Measurements from ENCODE around the gene YAP1.

Gene YAP1

DNA sequence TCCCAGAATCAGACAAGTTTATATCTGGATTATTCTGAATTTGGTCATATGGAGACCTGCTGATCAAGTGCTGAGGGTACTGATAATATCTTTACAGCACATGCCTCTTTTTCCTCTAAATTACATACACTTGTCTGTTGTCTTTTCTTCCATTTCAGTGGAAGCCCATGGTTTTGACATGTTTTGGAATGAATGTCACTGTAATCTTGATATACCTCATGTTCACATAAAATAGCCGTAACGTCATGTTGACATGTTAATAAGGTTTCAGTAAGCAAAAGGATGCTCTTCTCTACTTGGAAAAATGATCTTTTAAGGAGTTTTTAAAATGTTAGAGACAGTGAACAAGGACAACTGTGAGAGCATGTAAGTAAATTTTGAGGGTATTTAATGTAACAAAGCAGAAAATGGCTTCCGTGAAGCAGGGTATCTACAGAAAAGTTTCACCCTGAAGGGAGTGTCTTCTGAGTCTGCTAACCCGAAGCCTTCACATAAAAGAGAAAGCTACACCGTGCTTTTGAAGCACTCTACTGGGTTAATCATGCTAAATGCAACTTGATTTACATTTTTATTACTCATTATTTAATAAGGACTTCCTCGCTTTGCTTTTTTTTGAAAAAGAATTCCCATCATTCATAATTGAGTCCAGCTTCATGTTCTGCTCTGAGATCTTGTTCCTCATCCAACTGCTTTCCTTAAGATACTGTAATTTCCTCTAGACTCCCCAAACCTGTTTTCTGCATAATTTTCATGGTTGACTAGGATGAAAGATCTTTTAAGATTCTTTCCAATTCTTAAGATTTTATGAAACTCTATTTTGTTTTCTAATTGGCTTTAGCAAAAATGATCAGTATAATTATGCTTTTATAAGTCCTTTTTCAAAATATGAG is 56.2 kb downstream of the YAP1 start:
- H3K4me3 ChIP-seq (ENCODE audit: low read depth, low read length) = no peak overlapping the region
- no peak for DNase-seq (ENCODE audit: low read depth)
- TF ChIP-seq, protein P1, sequence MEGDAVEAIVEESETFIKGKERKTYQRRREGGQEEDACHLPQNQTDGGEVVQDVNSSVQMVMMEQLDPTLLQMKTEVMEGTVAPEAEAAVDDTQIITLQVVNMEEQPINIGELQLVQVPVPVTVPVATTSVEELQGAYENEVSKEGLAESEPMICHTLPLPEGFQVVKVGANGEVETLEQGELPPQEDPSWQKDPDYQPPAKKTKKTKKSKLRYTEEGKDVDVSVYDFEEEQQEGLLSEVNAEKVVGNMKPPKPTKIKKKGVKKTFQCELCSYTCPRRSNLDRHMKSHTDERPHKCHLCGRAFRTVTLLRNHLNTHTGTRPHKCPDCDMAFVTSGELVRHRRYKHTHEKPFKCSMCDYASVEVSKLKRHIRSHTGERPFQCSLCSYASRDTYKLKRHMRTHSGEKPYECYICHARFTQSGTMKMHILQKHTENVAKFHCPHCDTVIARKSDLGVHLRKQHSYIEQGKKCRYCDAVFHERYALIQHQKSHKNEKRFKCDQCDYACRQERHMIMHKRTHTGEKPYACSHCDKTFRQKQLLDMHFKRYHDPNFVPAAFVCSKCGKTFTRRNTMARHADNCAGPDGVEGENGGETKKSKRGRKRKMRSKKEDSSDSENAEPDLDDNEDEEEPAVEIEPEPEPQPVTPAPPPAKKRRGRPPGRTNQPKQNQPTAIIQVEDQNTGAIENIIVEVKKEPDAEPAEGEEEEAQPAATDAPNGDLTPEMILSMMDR (IDR thresholded peaks at IDR 0.05; ENCODE audit: control insufficient read depth, extremely low read depth, insufficient read depth) = no peak

DNA sequence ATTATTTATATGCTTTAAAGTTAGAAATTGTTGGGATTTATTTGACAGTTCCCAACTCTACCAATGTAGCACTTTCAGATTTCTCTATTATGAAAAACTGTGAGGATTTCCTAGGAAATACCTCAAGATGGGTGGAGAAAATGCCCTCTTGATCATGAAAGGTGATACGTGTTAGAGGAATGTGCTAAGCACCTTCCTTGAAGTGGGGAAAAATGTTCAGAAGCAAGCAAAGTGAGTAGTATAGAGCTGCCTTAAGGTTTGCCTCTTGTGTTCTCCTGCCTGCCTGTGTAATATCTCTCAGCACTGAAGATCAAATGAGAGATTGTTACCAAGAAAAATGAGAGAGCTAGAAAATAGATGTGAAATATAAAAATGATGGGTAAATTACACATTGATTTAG is 58.2 kb downstream of the YAP1 start:
- no peak for DNase-seq (ENCODE audit: low read depth)
- TF ChIP-seq, protein P1 (IDR thresholded peaks at IDR 0.05; ENCODE audit: control insufficient read depth, extremely low read depth, insufficient read depth) = no peak
- H3K4me3 ChIP-seq (ENCODE audit: low read depth, low read length) = no peak overlapping the region

DNA sequence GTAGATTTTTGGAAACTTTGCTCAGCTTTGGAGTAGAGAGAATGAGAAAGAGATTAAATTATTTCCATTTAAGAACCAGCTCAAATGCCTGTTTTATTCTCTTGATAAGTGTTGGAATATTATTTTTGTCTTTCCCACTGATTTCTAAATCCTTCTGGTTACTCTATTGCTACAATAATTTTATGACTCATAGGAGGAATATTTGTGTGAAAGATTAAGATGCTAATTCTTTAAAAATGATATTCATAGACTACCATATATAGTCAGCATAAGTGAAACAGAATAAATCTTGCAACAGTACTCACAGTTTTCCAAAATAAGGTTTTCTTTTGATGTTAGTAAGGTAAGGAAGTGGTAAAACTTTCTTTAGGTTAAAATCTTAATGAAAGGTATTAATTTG is 60.9 kb downstream of the YAP1 start:
- TF ChIP-seq, protein P1 (IDR thresholded peaks at IDR 0.05; ENCODE audit: control insufficient read depth, extremely low read depth, insufficient read depth) = no peak
- DNase-seq (ENCODE audit: low read depth) = no peak
- no peak overlapping the region for H3K4me3 ChIP-seq (ENCODE audit: low read depth, low read length)

DNA sequence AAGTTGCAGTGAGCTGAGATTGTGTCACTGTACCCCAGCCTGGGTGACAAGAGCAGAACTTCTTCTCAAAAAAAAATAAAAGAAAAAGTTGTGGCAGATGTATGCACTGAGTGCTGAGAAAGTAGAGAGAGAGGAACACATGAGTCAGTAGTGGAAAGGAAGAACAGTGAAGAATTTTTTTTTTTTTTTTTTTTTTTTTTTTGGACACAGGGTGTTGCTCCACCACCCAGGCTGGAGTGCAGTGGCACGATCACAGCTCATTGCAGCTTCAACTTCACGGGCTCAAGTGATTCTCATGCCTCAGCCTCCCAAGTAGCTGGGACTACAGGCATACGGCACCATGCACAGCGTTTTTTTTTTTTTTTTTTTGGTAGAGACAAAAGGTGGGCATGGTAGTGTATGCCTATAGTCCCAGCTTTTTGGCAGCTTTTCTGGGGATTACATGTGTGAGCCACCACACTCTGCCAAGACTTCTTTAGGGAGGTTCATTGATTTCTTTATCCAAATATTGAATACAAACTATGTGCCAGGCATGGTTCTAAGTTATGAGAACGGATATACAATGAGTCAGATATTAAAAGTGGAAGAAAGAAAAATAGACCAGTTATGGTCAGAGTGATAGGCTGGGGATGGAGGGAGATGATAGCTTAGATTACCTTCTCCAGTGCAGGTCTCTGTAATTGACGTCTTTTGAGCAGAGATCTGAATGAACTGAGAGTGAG is 62.0 kb downstream of the YAP1 start:
- TF ChIP-seq, protein P1 (IDR thresholded peaks at IDR 0.05; ENCODE audit: control insufficient read depth, extremely low read depth, insufficient read depth) = no peak
- no peak overlapping the region for H3K4me3 ChIP-seq (ENCODE audit: low read depth, low read length)
- DNase-seq (ENCODE audit: low read depth) = no peak

DNA sequence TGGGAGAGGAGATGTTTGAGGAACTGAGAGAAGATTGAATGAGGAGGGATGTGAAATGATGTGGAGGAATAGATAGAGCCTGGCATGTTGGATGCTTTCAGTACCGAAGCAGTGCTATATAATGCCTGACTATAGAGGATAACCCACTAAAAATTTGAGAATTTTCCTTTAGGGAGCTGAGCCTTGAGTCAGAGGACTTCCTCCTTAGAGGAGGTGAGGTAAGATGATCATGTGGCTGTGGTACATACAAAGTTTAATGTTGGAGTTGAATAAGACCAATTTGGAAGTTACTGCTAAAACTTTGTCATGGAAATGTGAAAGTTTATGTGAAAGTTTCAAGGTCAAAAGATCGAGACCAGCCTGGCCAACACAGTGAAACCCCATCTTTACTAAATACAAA is 66.9 kb downstream of the YAP1 start:
- TF ChIP-seq, protein P1 (IDR thresholded peaks at IDR 0.05; ENCODE audit: control insufficient read depth, extremely low read depth, insufficient read depth) = no peak
- H3K4me3 ChIP-seq (ENCODE audit: low read depth, low read length) = no peak overlapping the region
- DNase-seq (ENCODE audit: low read depth) = no peak

DNA sequence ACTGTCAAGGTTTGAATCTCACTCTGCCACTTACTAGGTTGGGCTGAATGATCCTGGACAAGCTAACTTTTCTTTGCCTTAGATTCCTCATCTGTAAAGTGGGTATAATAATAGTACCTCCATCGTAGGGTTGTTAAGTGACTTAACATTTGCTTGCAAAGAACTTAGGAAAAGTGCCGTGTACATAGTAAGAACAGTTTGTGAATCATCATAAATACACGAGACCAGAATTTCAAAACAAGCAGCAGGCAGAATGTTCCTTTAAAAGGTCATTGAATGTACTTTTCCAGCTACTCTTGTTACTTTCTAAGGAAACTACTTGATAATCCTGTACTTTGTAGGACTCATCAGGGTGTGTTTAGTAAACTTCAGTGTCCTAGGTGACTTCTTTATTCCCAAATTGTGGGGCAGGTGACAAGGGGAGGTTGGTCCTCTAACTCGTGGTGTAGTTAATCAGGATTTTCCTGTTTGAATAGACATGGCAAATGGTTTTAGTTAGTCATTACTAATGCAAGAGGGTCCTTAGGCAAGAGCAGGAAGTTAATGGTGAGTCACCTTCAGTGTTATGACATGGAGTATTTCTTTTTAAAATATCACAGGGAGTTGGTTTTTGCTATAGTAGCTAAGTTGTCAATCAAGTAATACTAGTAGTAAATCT is 67.9 kb downstream of the YAP1 start:
- H3K4me3 ChIP-seq (ENCODE audit: low read depth, low read length) = no peak overlapping the region
- peak; percentile 38 for DNase-seq (ENCODE audit: low read depth)
- TF ChIP-seq, protein P1 (IDR thresholded peaks at IDR 0.05; ENCODE audit: control insufficient read depth, extremely low read depth, insufficient read depth) = no peak

Measured in LNCaP clone FGC (cell line).